ENCODE measurements around the gene MATN3. TPM values are rescaled to one million over a fixed set of nuclear protein-coding genes. Genes with fewer than 3 reads are reported as not detected.

MATN3 gene
- total and polyA plus RNA-seq, 3 donors from 2014 or later: 1.9 to 2.7 (median 2.1) TPM

DNA sequence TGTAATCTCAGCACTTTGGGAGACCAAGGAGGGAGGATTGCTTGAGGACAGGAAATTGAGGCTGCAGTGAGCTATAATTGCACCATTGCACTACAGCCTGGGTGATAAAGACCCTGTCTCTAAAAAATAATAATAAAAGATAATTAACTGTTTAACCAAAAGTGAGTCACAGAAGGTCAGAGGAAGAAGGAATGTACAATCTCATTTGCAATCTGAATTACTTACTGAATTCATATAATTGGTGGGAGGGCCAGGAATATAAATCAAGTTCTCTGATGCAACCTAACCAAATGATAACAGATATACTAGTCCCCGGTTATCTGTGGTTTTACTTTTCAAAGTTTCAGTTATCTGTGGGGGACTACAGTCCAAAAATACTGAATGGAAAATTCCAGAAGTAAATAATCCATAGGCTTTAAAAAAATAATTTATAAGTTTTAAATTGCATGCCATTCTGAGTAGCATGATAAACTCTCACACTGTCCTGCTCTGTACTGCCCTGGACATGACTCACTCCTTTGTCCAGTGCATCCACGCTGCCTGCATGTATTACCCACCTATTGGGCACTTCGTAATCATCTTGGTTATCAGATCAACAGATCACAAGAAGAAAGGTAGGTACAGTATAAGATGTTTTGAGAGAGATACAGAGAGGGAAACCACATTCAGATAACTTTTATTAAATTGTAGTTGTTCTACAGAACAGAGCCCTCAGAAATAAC, 12.8 kb upstream of the MATN3 start:
- no peak for DNase-seq
- no peaks in the 10 kb centered on the region for H3K36me3 ChIP-seq (ENCODE audit: low read depth, missing control alignments)
- TF ChIP-seq POLR2A (IDR thresholded peaks at IDR 0.05): no peak
- TF ChIP-seq, protein P1, sequence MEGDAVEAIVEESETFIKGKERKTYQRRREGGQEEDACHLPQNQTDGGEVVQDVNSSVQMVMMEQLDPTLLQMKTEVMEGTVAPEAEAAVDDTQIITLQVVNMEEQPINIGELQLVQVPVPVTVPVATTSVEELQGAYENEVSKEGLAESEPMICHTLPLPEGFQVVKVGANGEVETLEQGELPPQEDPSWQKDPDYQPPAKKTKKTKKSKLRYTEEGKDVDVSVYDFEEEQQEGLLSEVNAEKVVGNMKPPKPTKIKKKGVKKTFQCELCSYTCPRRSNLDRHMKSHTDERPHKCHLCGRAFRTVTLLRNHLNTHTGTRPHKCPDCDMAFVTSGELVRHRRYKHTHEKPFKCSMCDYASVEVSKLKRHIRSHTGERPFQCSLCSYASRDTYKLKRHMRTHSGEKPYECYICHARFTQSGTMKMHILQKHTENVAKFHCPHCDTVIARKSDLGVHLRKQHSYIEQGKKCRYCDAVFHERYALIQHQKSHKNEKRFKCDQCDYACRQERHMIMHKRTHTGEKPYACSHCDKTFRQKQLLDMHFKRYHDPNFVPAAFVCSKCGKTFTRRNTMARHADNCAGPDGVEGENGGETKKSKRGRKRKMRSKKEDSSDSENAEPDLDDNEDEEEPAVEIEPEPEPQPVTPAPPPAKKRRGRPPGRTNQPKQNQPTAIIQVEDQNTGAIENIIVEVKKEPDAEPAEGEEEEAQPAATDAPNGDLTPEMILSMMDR (IDR thresholded peaks at IDR 0.05): no peak

DNA sequence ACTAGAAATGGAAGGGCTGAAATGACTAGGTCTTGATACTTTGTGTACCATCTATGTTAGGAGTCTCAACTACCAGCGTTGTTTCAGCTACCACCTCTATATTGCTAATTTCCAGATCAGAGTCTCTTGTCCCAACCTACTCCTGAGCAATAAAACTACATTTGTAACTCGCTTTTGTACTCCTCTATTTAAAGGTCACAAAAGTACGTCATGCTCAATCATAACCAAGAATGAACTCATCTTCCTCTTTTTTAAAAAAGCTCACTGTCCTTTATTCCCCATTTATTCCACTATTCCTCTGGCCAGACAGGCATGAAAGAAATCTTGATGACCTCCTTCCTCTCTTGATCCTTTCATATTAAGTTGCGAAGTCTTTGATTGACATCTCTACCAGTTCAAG, 11.2 kb upstream of the MATN3 start:
- H3K36me3 ChIP-seq (ENCODE audit: low read depth, missing control alignments): no peaks in the 10 kb centered on the region
- TF ChIP-seq POLR2A (IDR thresholded peaks at IDR 0.05): no peak
- TF ChIP-seq, protein P1 (IDR thresholded peaks at IDR 0.05): no peak
- H3K27me3 ChIP-seq: no peaks in the 10 kb centered on the region
- H3K27ac ChIP-seq: no peak overlapping the region
- H3K4me1 ChIP-seq: no peaks in the 10 kb centered on the region
- intact Hi-C loops (cut with DNase I; ENCODE audit: low total_unique reads): no loop called here
- WGBS, 2 donors: 71 to 76% methylated on average over 4 of the region's 4 CpGs
- H3K9me3 ChIP-seq: no peaks in the 10 kb centered on the region
- DNase-seq: no peak
- H3K4me3 ChIP-seq: no peak overlapping the region

More for the DNA sequence above, 12.8 kb upstream of the MATN3 start:
- H3K9me3 ChIP-seq: no peaks in the 10 kb centered on the region
- WGBS, 2 donors: 88 to 90% methylated on average over 3 of the region's 3 CpGs
- no peak overlapping the region for H3K27ac ChIP-seq
- no peaks in the 10 kb centered on the region for H3K27me3 ChIP-seq
- no peaks in the 10 kb centered on the region for H3K4me1 ChIP-seq
- no peak overlapping the region for H3K4me3 ChIP-seq
- intact Hi-C loops (cut with DNase I; ENCODE audit: low total_unique reads): no loop called here

DNA sequence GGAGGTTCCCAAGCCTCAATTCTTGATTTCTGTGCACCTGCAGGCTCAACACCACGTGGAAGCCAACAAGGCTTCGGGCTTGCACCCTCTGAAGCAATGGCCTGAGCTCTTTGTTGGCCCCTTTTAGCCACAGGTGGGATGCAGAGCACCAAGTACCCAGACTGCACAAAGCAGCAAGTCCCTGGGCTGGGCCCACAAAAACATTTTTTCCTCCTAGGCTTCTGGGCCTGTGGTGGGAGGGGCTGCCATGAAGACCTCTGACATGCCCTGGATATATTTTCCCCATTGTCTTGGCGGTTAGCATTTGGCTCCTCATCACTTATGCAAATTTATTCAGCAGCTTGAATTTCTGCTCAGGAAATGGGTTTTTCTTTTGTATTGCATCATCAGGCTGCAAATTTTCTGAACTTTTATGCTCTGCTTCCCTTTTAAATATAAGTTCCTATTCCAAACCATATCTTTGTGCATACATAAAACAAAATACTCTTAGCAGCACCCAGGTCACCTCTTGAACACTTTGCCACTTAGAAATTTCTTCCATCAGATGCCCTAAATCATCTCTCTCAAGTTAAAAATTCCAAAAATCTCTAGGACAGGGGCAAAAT, 9.0 kb upstream of the MATN3 start:
- no peak for TF ChIP-seq POLR2A (IDR thresholded peaks at IDR 0.05)
- TF ChIP-seq, protein P1 (IDR thresholded peaks at IDR 0.05): no peak
- Histone ChIP-seq H3K36me3 (ENCODE audit: low read depth, missing control alignments) (no peaks in the 10 kb centered on the region), H3K27me3 (no peaks in the 10 kb centered on the region), H3K9me3 (no peaks in the 10 kb centered on the region), H3K27ac (no peak overlapping the region), H3K4me3 (no peak overlapping the region), H3K4me1 (no peaks in the 10 kb centered on the region)
- 79 to 97% methylated on average over 3 of the region's 3 CpGs for WGBS, 2 donors
- intact Hi-C loops (cut with DNase I; ENCODE audit: low total_unique reads): no loop called here
- no peak for DNase-seq

DNA sequence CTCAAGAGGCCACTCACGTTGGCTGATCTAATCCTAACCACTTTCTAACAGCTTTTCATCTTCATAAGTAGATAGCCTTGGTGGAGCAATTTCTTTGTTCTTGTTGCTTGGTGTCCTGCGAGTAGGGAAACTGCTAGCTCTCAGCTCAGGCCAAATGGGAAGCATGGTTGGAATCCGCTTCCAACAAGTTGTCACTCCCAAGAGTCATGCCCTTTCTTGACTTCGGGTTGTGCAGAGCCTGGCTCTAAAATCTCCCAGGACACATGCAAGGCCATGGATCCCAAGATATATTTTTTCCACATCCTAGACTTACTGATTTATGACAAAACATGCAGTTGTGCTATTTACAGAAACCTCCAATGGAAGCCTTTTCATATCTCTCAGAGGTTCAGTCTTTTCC, 7.3 kb upstream of the MATN3 start:
- no peaks in the 10 kb centered on the region for H3K9me3 ChIP-seq
- no peak overlapping the region for H3K4me3 ChIP-seq
- no peaks in the 10 kb centered on the region for H3K27me3 ChIP-seq
- intact Hi-C loops (cut with DNase I; ENCODE audit: low total_unique reads): no loop called here
- 92% methylated on average over 4 of the region's 4 CpGs for WGBS, 2 donors
- no peaks in the 10 kb centered on the region for H3K36me3 ChIP-seq (ENCODE audit: low read depth, missing control alignments)
- no peak for DNase-seq
- no peak overlapping the region for H3K27ac ChIP-seq
- TF ChIP-seq, protein P1 (IDR thresholded peaks at IDR 0.05): no peak
- no peak for TF ChIP-seq POLR2A (IDR thresholded peaks at IDR 0.05)
- no peaks in the 10 kb centered on the region for H3K4me1 ChIP-seq

Measured in testis (tissue), 3 donors.